HEK293 (cell line): ENCODE results near the gene ZNF548.
A peak's percentile ranks its signal among the peaks of the same experiment; 100 is the strongest.

Experiments
- AEBP2 ChIP-seq: fragments of 450-650 bp; formaldehyde crosslinking; IDR thresholded peaks from 2 replicates; pipeline ENCODE4 v1.5.1; 2016; ENCODE audit warnings: missing biosample characterization, missing genetic modification characterization, borderline replicate concordance
- EGR2 ChIP-seq: fragments of 450-650 bp; formaldehyde crosslinking; IDR thresholded peaks from 2 replicates; pipeline ENCODE4 v1.5.1; 2016; ENCODE audit warnings: low read depth, missing biosample characterization, missing genetic modification characterization
- PRDM10 ChIP-seq: fragments of 450-650 bp; formaldehyde crosslinking; IDR thresholded peaks from 2 replicates; pipeline ENCODE4 v1.5.1; 2016; ENCODE audit warnings: missing biosample characterization, missing genetic modification characterization
- SP2 ChIP-seq: fragments of 450-650 bp; formaldehyde crosslinking; IDR thresholded peaks from 2 replicates; pipeline ENCODE4 v1.5.1; 2016; ENCODE audit warnings: missing biosample characterization, missing genetic modification characterization
- SP3 ChIP-seq: fragments of 450-650 bp; formaldehyde crosslinking; IDR thresholded peaks from 2 replicates; pipeline ENCODE4 v1.5.1; 2016; ENCODE audit warnings: missing biosample characterization, missing genetic modification characterization
- YY2 ChIP-seq: fragments of 450-650 bp; formaldehyde crosslinking; IDR thresholded peaks from 2 replicates; pipeline ENCODE4 v1.5.1; 2016; ENCODE audit warnings: missing biosample characterization, missing genetic modification characterization
- ZBTB21 ChIP-seq: fragments of 450-650 bp; formaldehyde crosslinking; IDR thresholded peaks from 2 replicates; pipeline ENCODE4 v1.5.1; 2017; ENCODE audit warnings: missing biosample characterization, missing genetic modification characterization
- ZBTB26 ChIP-seq: fragments of 450-650 bp; formaldehyde crosslinking; optimal IDR thresholded peaks from 2 replicates; pipeline ENCODE3; 2016; ENCODE audit warnings: missing biosample characterization, mild to moderate bottlenecking, missing genetic modification characterization
- ZFHX2 ChIP-seq: fragments of 450-650 bp; formaldehyde crosslinking; conservative IDR thresholded peaks from 2 replicates; pipeline ENCODE4 v1.5.1; 2016; ENCODE audit warnings: missing biosample characterization, missing genetic modification characterization
- ZNF10 ChIP-seq: fragments of 450-650 bp; formaldehyde crosslinking; IDR thresholded peaks from 2 replicates; pipeline ENCODE4 v1.5.1; 2017; ENCODE audit warnings: missing biosample characterization, missing genetic modification characterization
- ZNF248 ChIP-seq: fragments of 450-650 bp; formaldehyde crosslinking; IDR thresholded peaks from 2 replicates; pipeline ENCODE4 v1.5.1; 2017; ENCODE audit warnings: missing biosample characterization, missing genetic modification characterization
- ZNF292 ChIP-seq: fragments of 450-650 bp; formaldehyde crosslinking; IDR thresholded peaks from 2 replicates; pipeline ENCODE4 v1.5.1; 2016; ENCODE audit warnings: low read depth, missing biosample characterization, missing genetic modification characterization, borderline replicate concordance
- ZNF335 ChIP-seq: fragments of 450-650 bp; formaldehyde crosslinking; conservative IDR thresholded peaks from 2 replicates; pipeline ENCODE4 v1.5.1; 2016; ENCODE audit warnings: missing biosample characterization, missing genetic modification characterization
- ZNF341 ChIP-seq: fragments of 450-650 bp; formaldehyde crosslinking; IDR thresholded peaks from 2 replicates; pipeline ENCODE4; 2016; ENCODE audit warnings: low read depth, missing biosample characterization, missing genetic modification characterization
- ZNF501 ChIP-seq: fragments of 450-650 bp; formaldehyde crosslinking; IDR thresholded peaks from 2 replicates; pipeline ENCODE4 v1.5.1; 2016; ENCODE audit warnings: missing biosample characterization, missing genetic modification characterization
- ZNF580 ChIP-seq: fragments of 450-650 bp; formaldehyde crosslinking; IDR thresholded peaks from 2 replicates; pipeline ENCODE4 v1.5.1; 2016; ENCODE audit warnings: missing biosample characterization, missing genetic modification characterization
- ZNF629 ChIP-seq: fragments of 450-650 bp; formaldehyde crosslinking; IDR thresholded peaks from 2 replicates; pipeline ENCODE4 v1.5.1; 2017; ENCODE audit warnings: missing biosample characterization, missing genetic modification characterization
- ZNF692 ChIP-seq: fragments of 450-650 bp; formaldehyde crosslinking; IDR thresholded peaks from 2 replicates; pipeline ENCODE4 v1.5.1; 2016; ENCODE audit warnings: missing biosample characterization, missing genetic modification characterization
- ZNF76 ChIP-seq: fragments of 450-650 bp; formaldehyde crosslinking; IDR thresholded peaks from 2 replicates; pipeline ENCODE4; 2016; ENCODE audit warnings: low read depth, missing biosample characterization, missing genetic modification characterization, borderline replicate concordance
- ZNF792 ChIP-seq: fragments of 450-650 bp; formaldehyde crosslinking; IDR thresholded peaks from 2 replicates; pipeline ENCODE4 v1.5.1; 2016; ENCODE audit warnings: missing biosample characterization, missing genetic modification characterization
- ZSCAN18 ChIP-seq: fragments of 450-650 bp; formaldehyde crosslinking; IDR thresholded peaks from 2 replicates; pipeline ENCODE4 v1.5.1; 2016; ENCODE audit warnings: missing biosample characterization, missing genetic modification characterization
- ZSCAN30 ChIP-seq: fragments of 450-650 bp; IDR thresholded peaks from 2 replicates; pipeline ENCODE4 v1.5.1; 2018; ENCODE audit warnings: missing biosample characterization, mild to moderate bottlenecking, missing genetic modification characterization, moderate library complexity
- TF ChIP-seq, protein P1 (sequence below): fragments of 450-650 bp; formaldehyde crosslinking; IDR thresholded peaks from 2 replicates; pipeline ENCODE4 v1.5.1; 2017; ENCODE audit warnings: missing biosample characterization, missing genetic modification characterization

Gene ZNF548

DNA sequence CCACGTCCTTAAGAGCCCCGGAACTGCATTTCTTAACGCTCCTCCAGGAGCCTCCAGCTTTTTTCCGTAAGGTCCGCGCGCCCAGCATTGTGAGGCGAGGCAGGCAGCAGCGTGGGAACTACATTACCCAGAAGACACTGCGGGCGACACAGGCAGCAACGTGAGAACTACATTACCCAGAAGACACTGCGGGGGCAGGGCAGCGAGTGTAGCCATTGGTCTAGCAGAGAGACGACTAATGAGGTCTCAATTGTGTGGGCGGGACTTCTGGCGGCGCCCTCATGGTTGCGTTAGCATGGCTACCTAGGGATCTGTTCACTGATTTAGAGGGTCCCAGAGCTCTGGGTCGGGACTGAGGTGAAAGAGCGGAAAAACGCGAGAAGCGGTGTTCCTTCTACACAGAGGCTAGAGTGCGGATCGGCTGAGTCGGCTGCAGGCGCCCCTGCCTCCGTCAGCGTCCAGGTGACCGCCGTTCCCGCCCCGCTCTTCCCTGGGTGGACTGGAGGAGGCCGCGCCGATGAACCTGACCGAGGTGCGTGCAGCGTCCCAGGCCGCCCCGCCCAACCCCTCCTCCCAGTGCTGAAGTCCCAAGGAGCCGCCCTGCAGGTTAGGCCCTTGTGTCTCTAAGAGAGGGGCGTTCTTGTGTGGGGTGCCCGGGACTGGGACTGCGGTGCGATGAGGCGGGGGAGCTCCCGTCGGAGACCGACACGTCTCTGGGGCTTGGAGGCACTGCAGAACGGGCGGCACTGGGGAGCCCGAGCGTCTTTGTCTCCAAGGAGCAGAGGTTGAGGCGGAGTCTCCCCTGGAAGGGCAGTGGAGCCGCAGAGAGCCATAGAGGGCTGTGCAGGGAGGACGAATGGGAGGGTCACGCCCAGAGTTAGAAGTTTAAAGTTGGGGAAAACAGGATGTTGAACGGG lies 45.7 kb downstream of the ZNF548 start, which contains the start of gene ZNF749 (continued):
- TF ChIP-seq ZNF629 (tag by site-specific recombination): peak; percentile 61
- peak; percentile 62 for TF ChIP-seq ZBTB26 (tag by site-specific recombination)
- peak; percentile 76; the same call in 1 of the 2 replicates for TF ChIP-seq ZNF692 (tag by site-specific recombination)
- no peak for TF ChIP-seq ZNF292 (tag by site-specific recombination)
- TF ChIP-seq ZFHX2 (tag by site-specific recombination): peak; percentile 80
- peak; percentile 93 for TF ChIP-seq SP3 (tag by site-specific recombination)
- TF ChIP-seq ZNF335 (tag by site-specific recombination): peak; percentile 95
- TF ChIP-seq ZNF792: no peak
- peak; percentile 75 for TF ChIP-seq ZNF341 (tag by site-specific recombination)
- peak; percentile 50; the same call in 1 of the 2 replicates for TF ChIP-seq ZBTB21 (tag by site-specific recombination)
- peak; percentile 98 for TF ChIP-seq ZNF76 (tag by site-specific recombination)
- peak; percentile 76; the same call in 1 of the 2 replicates for TF ChIP-seq ZNF501 (tag by site-specific recombination)
- 0 out of 2 replicates have a peak, but pooled peaks have one; percentile 18 for TF ChIP-seq ZSCAN18 (tag by site-specific recombination)
- TF ChIP-seq EGR2: peak; percentile 63
- TF ChIP-seq SP2: peak; percentile 83
- peak; percentile 63; the same call in 1 of the 2 replicates for TF ChIP-seq PRDM10 (tag by site-specific recombination)
- TF ChIP-seq ZNF248 (tag by site-specific recombination): peak; percentile 19; the same call in 1 of the 2 replicates
- 0 out of 2 replicates have a peak, but pooled peaks have one; percentile 6 for TF ChIP-seq ZNF10 (tag by site-specific recombination)
- no peak for TF ChIP-seq AEBP2
- peak; percentile 13; the same call in 1 of the 2 replicates for TF ChIP-seq ZSCAN30 (tag by site-specific recombination)
- TF ChIP-seq YY2 (tag by site-specific recombination): peak; percentile 88
- TF ChIP-seq, protein P1, sequence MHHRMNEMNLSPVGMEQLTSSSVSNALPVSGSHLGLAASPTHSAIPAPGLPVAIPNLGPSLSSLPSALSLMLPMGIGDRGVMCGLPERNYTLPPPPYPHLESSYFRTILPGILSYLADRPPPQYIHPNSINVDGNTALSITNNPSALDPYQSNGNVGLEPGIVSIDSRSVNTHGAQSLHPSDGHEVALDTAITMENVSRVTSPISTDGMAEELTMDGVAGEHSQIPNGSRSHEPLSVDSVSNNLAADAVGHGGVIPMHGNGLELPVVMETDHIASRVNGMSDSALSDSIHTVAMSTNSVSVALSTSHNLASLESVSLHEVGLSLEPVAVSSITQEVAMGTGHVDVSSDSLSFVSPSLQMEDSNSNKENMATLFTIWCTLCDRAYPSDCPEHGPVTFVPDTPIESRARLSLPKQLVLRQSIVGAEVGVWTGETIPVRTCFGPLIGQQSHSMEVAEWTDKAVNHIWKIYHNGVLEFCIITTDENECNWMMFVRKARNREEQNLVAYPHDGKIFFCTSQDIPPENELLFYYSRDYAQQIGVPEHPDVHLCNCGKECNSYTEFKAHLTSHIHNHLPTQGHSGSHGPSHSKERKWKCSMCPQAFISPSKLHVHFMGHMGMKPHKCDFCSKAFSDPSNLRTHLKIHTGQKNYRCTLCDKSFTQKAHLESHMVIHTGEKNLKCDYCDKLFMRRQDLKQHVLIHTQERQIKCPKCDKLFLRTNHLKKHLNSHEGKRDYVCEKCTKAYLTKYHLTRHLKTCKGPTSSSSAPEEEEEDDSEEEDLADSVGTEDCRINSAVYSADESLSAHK (tag by site-specific recombination): no peak
- 0 out of 2 replicates have a peak, but pooled peaks have one; percentile 30 for TF ChIP-seq ZNF580 (tag by site-specific recombination)
